PC-9 (cell line): Measurements from ENCODE around the gene JTB. TPM values are rescaled to one million over a fixed set of nuclear protein-coding genes. Genes with fewer than 3 reads are reported as not detected.

Source experiments
- BruUV-seq: library from RNA; stranded (reverse); fragments of 400-500 nt; replicated peaks from 2 replicates; lab custom pipeline; 2021; lab: Mats Ljungman, UMichigan
- CTCF ChIA-PET: fragments of 300-600 bp; sonication (Branson Sonifier 250); formaldehyde crosslinking; loops from one replicate; lab custom pipeline; 2022; ENCODE audit warnings: antibody characterized with exemption; lab: Charles Lee
- POLR2A ChIA-PET: fragments of 300-600 bp; sonication (Branson Sonifier 250); formaldehyde crosslinking; loops from one replicate; lab custom pipeline; 2022; ENCODE audit warnings: antibody characterized with exemption; ENCODE audit not compliant: unreplicated experiment; lab: Charles Lee
- DNase-seq, 2 experiments: peaks; one replicate each; pipeline versions ENCODE4 v3.0.0 to v3.0.0-alpha.2; 2015 to 2022; ENCODE audit warnings: mixed read lengths in 1 of 2
- H2AFZ ChIP-seq: fragments of 200-600 bp; sonication (generic); 2 replicates; pipeline ENCODE4 v1.8.1; 2017; ENCODE audit warnings: antibody characterized with exemption
- H3F3A ChIP-seq: fragments of 200-600 bp; sonication (generic); 2 replicates; pipeline ENCODE4 v1.8.1; 2017; ENCODE audit warnings: antibody characterized with exemption, mild to moderate bottlenecking, low read depth; ENCODE audit not compliant: insufficient read depth
- H3K27ac ChIP-seq: fragments of 200-600 bp; sonication (generic); 2 replicates; pipeline ENCODE4 v1.6.1; 2016; ENCODE audit warnings: mixed run types
- H3K27me3 ChIP-seq: fragments of 200-600 bp; sonication (generic); 2 replicates; pipeline ENCODE4 v1.6.1; 2016; ENCODE audit warnings: low read depth, mixed run types; ENCODE audit not compliant: insufficient read depth
- H3K36me3 ChIP-seq: fragments of 200-600 bp; sonication (generic); 2 replicates; pipeline ENCODE4 v1.6.1; 2016; ENCODE audit warnings: low read depth, mixed run types
- H3K4me1 ChIP-seq: fragments of 200-600 bp; sonication (generic); replicated peaks from 2 replicates; pipeline ENCODE4 v1.6.1; 2016; ENCODE audit warnings: mixed run types; ENCODE audit not compliant: insufficient read depth
- H3K4me2 ChIP-seq: fragments of 200-600 bp; sonication (generic); 2 replicates; pipeline ENCODE4 v1.6.1; 2017; ENCODE audit warnings: mixed run types
- H3K4me3 ChIP-seq: fragments of 200-600 bp; sonication (generic); 2 replicates; pipeline ENCODE4 v1.6.1; 2016; ENCODE audit warnings: mixed run types
- H3K79me2 ChIP-seq: fragments of 200-600 bp; sonication (generic); 2 replicates; pipeline ENCODE4 v1.6.1; 2017; ENCODE audit warnings: low read depth, mixed run types
- H3K9me2 ChIP-seq: fragments of 200-600 bp; sonication (generic); 2 replicates; pipeline ENCODE4 v1.8.1; 2017; ENCODE audit warnings: mild to moderate bottlenecking; ENCODE audit not compliant: insufficient read depth
- H3K9me3 ChIP-seq: fragments of 200-600 bp; sonication (generic); 2 replicates; pipeline ENCODE4 v1.8.1; 2016; ENCODE audit warnings: low read depth; ENCODE audit not compliant: insufficient read depth
- H4K20me1 ChIP-seq: fragments of 200-600 bp; sonication (generic); 2 replicates; pipeline ENCODE4 v1.8.1; 2017; ENCODE audit not compliant: insufficient read depth
- EZH2 ChIP-seq: fragments of 200-600 bp; sonication (generic); IDR thresholded peaks from 2 replicates; pipeline ENCODE4 v1.8.0; 2017; ENCODE audit warnings: antibody characterized with exemption, low read depth
- intact Hi-C: fragments of 100-400 bp; cut with micrococcal nuclease; formaldehyde crosslinking; loops from one replicate; pipeline ENCODE4 v1.10.0; 2022; ENCODE audit not compliant: unreplicated experiment
- microRNA-seq: library from miRNA; unstranded; fragments of <30 nt; microRNA quantifications from one replicate; pipeline ENCODE4 v1.2.0, GENCODE V29; 2021; ENCODE audit warnings: borderline number of aligned reads, borderline replicate concordance
- total RNA-seq: library from RNA; stranded (reverse); gene quantifications from 2 replicates; pipeline ENCODE4 v1.2.3, GENCODE V29; 2021
- TF ChIP-seq, protein P1 (sequence below): fragments of 200-600 bp; sonication (generic); conservative IDR thresholded peaks from 2 replicates; pipeline ENCODE4 v1.6.1; 2017; ENCODE audit warnings: mixed run types, antibody characterized with exemption, mild to moderate bottlenecking, moderate library complexity

Gene JTB
- total RNA-seq, 1 experiment from 2014 or later, result 106 TPM

DNA sequence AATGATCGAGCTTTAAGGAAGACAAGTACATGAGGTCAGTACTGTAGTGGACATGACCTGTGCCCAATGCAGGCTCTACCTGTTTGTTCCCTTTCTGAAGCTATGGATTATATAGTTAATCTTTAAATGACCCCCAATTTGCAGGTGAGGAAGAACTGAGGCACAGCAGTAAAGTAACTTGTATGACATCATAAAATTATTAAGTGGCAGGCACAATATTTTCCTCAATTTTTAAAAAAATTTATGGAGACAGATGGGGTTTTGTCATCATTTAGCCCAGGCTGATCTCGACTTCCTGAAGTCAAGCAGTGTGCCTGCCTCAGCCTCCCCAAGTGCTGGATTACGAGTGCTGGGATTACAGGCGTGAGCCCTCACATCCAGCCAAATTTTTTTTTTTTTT, 51.1 kb downstream of the JTB start:
- DNase-seq, result no peak
- POLR2A ChIA-PET, result interaction anchor here (0.6 kb wide), 1 partner anchor 330 kb away, joined by 3 read pairs; no protein-coding TSS in a partner anchor
- Histone ChIP-seq H3K9me2 (no peaks in the 10 kb centered on the region), H3K4me2 (no peak overlapping the region), H3K36me3 (no peaks in the 10 kb centered on the region), H3K9me3 (no peaks in the 10 kb centered on the region), H3K27me3 (no peaks in the 10 kb centered on the region), H3K4me3 (no peak overlapping the region), H3K27ac (no peak overlapping the region), H3F3A (peaks cover 18% of the 10 kb centered on the region; the same call in 1 of the 2 replicates), H3K4me1 (peaks cover 15% of the 10 kb centered on the region), H4K20me1 (peaks cover 6% of the 10 kb centered on the region; the same call in 1 of the 2 replicates), H2AFZ (no peak overlapping the region), H3K79me2 (peaks cover 8% of the 10 kb centered on the region)
- no TSS peak for BruUV-seq
- intact Hi-C loops, result loop anchor here (10.0 kb wide), 1 partner anchor 122 kb away; no protein-coding TSS in a partner anchor
- TF ChIP-seq, protein P1, sequence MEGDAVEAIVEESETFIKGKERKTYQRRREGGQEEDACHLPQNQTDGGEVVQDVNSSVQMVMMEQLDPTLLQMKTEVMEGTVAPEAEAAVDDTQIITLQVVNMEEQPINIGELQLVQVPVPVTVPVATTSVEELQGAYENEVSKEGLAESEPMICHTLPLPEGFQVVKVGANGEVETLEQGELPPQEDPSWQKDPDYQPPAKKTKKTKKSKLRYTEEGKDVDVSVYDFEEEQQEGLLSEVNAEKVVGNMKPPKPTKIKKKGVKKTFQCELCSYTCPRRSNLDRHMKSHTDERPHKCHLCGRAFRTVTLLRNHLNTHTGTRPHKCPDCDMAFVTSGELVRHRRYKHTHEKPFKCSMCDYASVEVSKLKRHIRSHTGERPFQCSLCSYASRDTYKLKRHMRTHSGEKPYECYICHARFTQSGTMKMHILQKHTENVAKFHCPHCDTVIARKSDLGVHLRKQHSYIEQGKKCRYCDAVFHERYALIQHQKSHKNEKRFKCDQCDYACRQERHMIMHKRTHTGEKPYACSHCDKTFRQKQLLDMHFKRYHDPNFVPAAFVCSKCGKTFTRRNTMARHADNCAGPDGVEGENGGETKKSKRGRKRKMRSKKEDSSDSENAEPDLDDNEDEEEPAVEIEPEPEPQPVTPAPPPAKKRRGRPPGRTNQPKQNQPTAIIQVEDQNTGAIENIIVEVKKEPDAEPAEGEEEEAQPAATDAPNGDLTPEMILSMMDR, result no peak
- TF ChIP-seq EZH2, result no peak
- CTCF ChIA-PET, result no interaction called here

Small RNA genes within 50 kb of the gene (microRNA-seq; reads per million reads assigned to microRNA genes)
- not detected for gene MIR6737

Other genes starting within 250 kb of the JTB start
- gene INTS3, start 249.6 kb downstream of the JTB start, total RNA-seq, result 62.5 and 91.7 TPM in 2 replicates
- 14.4 and 17.1 TPM in 2 replicates for gene SLC27A3, start 202.3 kb downstream of the JTB start, total RNA-seq
- 51.4 and 56.1 TPM in 2 replicates for gene GATAD2B, start 54.7 kb downstream of the JTB start, total RNA-seq
- gene DENND4B, start 31.0 kb downstream of the JTB start, total RNA-seq, result 41.3 and 52.7 TPM in 2 replicates
- gene CRTC2, start 19.1 kb downstream of the JTB start, total RNA-seq, result 44.5 and 63.6 TPM in 2 replicates
- gene SLC39A1, start 14.1 kb downstream of the JTB start, total RNA-seq, result 141 and 164 TPM in 2 replicates
- 23.4 and 25.9 TPM in 2 replicates for gene CREB3L4, start 9.8 kb downstream of the JTB start, total RNA-seq
- gene RAB13, start 8.7 kb upstream of the JTB start, total RNA-seq, result 69.9 and 73.6 TPM in 2 replicates
- gene RPS27, start 13.1 kb upstream of the JTB start, total RNA-seq, result 898 and 1,409 TPM in 2 replicates
- gene NUP210L, start 177.4 kb upstream of the JTB start, total RNA-seq, result not detected in 2 replicates
- gene TPM3, start 214.4 kb upstream of the JTB start, total RNA-seq, result 375 and 491 TPM in 2 replicates
- gene CFAP141, start 228.7 kb upstream of the JTB start, total RNA-seq, result not detected in 2 replicates
- gene UBAP2L, start 243.3 kb upstream of the JTB start, total RNA-seq, result 101 and 157 TPM in 2 replicates